ENCODE measurements around the gene PPIA. TPM values are rescaled to one million over a fixed set of nuclear protein-coding genes. Genes with fewer than 3 reads are reported as not detected.

PPIA gene
- polyA plus RNA-seq, 1 of the 3 experiments (the other 2 are of a cell fraction), result 6,267 TPM

- Histone ChIP-seq H3K9me3 (no peaks in the 10 kb centered on the region), H3K4me3 (ENCODE audit: low read depth in 2 of 2, low read length in 1 of 2) (no peak overlapping the region), H3K9ac (no peak overlapping the region), H2AFZ (ENCODE audit: low read depth) (no peak overlapping the region), H4K20me1 (ENCODE audit: insufficient read depth) (no peaks in the 10 kb centered on the region), H3K36me3 (replicated peaks in 1 of 2; ENCODE audit: control insufficient read depth in 1 of 2, insufficient read depth in 2 of 2, low read length in 1 of 2) (peaks cover 22 to 47% of the 10 kb centered on the region in 2 experiments), H3K27ac (ENCODE audit: low read depth in 2 of 2, low read length in 1 of 2) (peak overlapping the region in 1 of 2 experiments; percentile 62; a peak in 1 of 4 replicates), H3K27me3 (ENCODE audit: insufficient read depth) (no peaks in the 10 kb centered on the region), H3K79me2 (ENCODE audit: insufficient read depth) (no peaks in the 10 kb centered on the region), H3F3A (replicated peaks; ENCODE audit: insufficient read depth) (peaks cover 6% of the 10 kb centered on the region), H3K4me1 (ENCODE audit: control insufficient read depth in 1 of 2, insufficient read depth in 2 of 2, low read depth in 1 of 2, low read length in 1 of 2) (peaks cover 7 to 30% of the 10 kb centered on the region in 2 experiments; a peak in 2 of 4 replicates), H3K4me2 (no peak overlapping the region), H3K9me2 (no peaks in the 10 kb centered on the region)
- no peak for TF ChIP-seq MXI1 (IDR thresholded peaks at IDR 0.05; ENCODE audit: low read depth, low read length)
- TF ChIP-seq FOXM1 (IDR thresholded peaks at IDR 0.05; ENCODE audit: low read depth), result no peak
- TF ChIP-seq NRF1 (IDR thresholded peaks at IDR 0.05; ENCODE audit: low read depth, low read length), result no peak
- TF ChIP-seq, protein P1, sequence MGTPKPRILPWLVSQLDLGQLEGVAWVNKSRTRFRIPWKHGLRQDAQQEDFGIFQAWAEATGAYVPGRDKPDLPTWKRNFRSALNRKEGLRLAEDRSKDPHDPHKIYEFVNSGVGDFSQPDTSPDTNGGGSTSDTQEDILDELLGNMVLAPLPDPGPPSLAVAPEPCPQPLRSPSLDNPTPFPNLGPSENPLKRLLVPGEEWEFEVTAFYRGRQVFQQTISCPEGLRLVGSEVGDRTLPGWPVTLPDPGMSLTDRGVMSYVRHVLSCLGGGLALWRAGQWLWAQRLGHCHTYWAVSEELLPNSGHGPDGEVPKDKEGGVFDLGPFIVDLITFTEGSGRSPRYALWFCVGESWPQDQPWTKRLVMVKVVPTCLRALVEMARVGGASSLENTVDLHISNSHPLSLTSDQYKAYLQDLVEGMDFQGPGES (IDR thresholded peaks at IDR 0.05; ENCODE audit: low read depth, low read length), result no peak
- no peak for TF ChIP-seq TAF1 (IDR thresholded peaks at IDR 0.05; ENCODE audit: borderline replicate concordance, low read depth, low read length)
- no peak for TF ChIP-seq SMC3 (IDR thresholded peaks at IDR 0.05; ENCODE audit: low read depth, low read length)
- no peak for TF ChIP-seq MEF2A (IDR thresholded peaks at IDR 0.05; ENCODE audit: borderline replicate concordance, low read depth)
- no peak for TF ChIP-seq GATA2 (CRISPR knock-in tag; IDR thresholded peaks at IDR 0.05)
- TF ChIP-seq FOXJ3 (CRISPR knock-in tag; IDR thresholded peaks at IDR 0.05), result no peak
- TF ChIP-seq RCOR1 (IDR thresholded peaks at IDR 0.05; ENCODE audit: low read length), result no peak
- TF ChIP-seq, protein P2, sequence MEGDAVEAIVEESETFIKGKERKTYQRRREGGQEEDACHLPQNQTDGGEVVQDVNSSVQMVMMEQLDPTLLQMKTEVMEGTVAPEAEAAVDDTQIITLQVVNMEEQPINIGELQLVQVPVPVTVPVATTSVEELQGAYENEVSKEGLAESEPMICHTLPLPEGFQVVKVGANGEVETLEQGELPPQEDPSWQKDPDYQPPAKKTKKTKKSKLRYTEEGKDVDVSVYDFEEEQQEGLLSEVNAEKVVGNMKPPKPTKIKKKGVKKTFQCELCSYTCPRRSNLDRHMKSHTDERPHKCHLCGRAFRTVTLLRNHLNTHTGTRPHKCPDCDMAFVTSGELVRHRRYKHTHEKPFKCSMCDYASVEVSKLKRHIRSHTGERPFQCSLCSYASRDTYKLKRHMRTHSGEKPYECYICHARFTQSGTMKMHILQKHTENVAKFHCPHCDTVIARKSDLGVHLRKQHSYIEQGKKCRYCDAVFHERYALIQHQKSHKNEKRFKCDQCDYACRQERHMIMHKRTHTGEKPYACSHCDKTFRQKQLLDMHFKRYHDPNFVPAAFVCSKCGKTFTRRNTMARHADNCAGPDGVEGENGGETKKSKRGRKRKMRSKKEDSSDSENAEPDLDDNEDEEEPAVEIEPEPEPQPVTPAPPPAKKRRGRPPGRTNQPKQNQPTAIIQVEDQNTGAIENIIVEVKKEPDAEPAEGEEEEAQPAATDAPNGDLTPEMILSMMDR (IDR thresholded peaks at IDR 0.05), result no peak
- TF ChIP-seq ZBTB33 (IDR thresholded peaks at IDR 0.05; ENCODE audit: borderline replicate concordance, low read depth), result no peak
- TF ChIP-seq FOSL2 (IDR thresholded peaks at IDR 0.05; ENCODE audit: borderline replicate concordance, low read depth), result no peak
- no peak for TF ChIP-seq TEAD4 (IDR thresholded peaks at IDR 0.05; ENCODE audit: borderline replicate concordance, insufficient read depth)
- TF ChIP-seq CHD2 (IDR thresholded peaks at IDR 0.05; ENCODE audit: low read length, partially characterized antibody), result no peak
- TF ChIP-seq, protein P3, sequence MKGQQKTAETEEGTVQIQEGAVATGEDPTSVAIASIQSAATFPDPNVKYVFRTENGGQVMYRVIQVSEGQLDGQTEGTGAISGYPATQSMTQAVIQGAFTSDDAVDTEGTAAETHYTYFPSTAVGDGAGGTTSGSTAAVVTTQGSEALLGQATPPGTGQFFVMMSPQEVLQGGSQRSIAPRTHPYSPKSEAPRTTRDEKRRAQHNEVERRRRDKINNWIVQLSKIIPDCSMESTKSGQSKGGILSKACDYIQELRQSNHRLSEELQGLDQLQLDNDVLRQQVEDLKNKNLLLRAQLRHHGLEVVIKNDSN (IDR thresholded peaks at IDR 0.05; ENCODE audit: borderline replicate concordance, low read depth), result no peak
- no peak for TF ChIP-seq TCF12 (IDR thresholded peaks at IDR 0.05)
- TF ChIP-seq MAX (IDR thresholded peaks at IDR 0.05; ENCODE audit: low read depth), result no peak
- peak; percentile 51 for DNase-seq
- ChIA-PET CTCF (interaction anchor here (1.0 to 1.8 kb wide), 4 partner anchors 10 to 80 kb away, joined by 3 to 7 read pairs (median 4); no protein-coding TSS in a partner anchor), POLR2A (interaction anchor here (0.6 to 1.4 kb wide), 4 partner anchors 9 to 186 kb away, joined by 3 to 5 read pairs (median 4); partner anchors contain the start of genes H2AZ2 and TMED4)
- WGBS (ENCODE audit: low lambda C conversion rate), result 81% methylated on average over 10 of the region's 12 CpGs
Measured at GRCh38 chr7:44767912-44768627, 28.4 kb upstream of the PPIA start.
